ENCODE results near the gene BARHL1.

Gene BARHL1

GRCh38 chr9:132582276-132582785, at the start of gene BARHL1:
TSS of gene BARHL1 (plus strand) at chr9:132582606. CDS start at chr9:132582798, 192 bp downstream.
- DNase-seq (ENCODE audit: low read depth in 2 of 2): no peak

- DNase-seq (ENCODE audit: low read depth in 2 of 2): no peak
Measured at GRCh38 chr9:132534832-132535231, 47.6 kb upstream of the BARHL1 start.

GRCh38 chr9:132536124-132536523, 46.3 kb upstream of the BARHL1 start:
- no peak for DNase-seq (ENCODE audit: low read depth in 2 of 2)

GRCh38 chr9:132537352-132537751, 45.1 kb upstream of the BARHL1 start:
- no peak for DNase-seq (ENCODE audit: low read depth in 2 of 2)

- DNase-seq (ENCODE audit: low read depth in 2 of 2): no peak
Measured at GRCh38 chr9:132538071-132538470, 44.3 kb upstream of the BARHL1 start.

- DNase-seq (ENCODE audit: low read depth in 2 of 2): no peak
Measured at GRCh38 chr9:132539096-132539495, 43.3 kb upstream of the BARHL1 start.

GRCh38 chr9:132541051-132541450, 41.4 kb upstream of the BARHL1 start:
- DNase-seq (ENCODE audit: low read depth in 2 of 2): no peak

- DNase-seq (ENCODE audit: low read depth in 2 of 2): no peak
Measured at GRCh38 chr9:132541870-132542830, 40.3 kb upstream of the BARHL1 start.

- DNase-seq (ENCODE audit: low read depth in 2 of 2): no peak
Measured at GRCh38 chr9:132543251-132543650, 39.2 kb upstream of the BARHL1 start.

GRCh38 chr9:132543960-132544359, 38.4 kb upstream of the BARHL1 start:
- no peak for DNase-seq (ENCODE audit: low read depth in 2 of 2)

GRCh38 chr9:132545578-132545977, 36.8 kb upstream of the BARHL1 start:
- DNase-seq (ENCODE audit: low read depth in 2 of 2): no peak

- no peak for DNase-seq (ENCODE audit: low read depth in 2 of 2)
Measured at GRCh38 chr9:132546148-132547051, 36.0 kb upstream of the BARHL1 start.

GRCh38 chr9:132547052-132547431, 35.4 kb upstream of the BARHL1 start:
- no peak for DNase-seq (ENCODE audit: low read depth in 2 of 2)

GRCh38 chr9:132547436-132547835, 35.0 kb upstream of the BARHL1 start:
- DNase-seq (ENCODE audit: low read depth in 2 of 2): no peak

GRCh38 chr9:132547976-132548730, 34.3 kb upstream of the BARHL1 start:
- DNase-seq (ENCODE audit: low read depth in 2 of 2): no peak

GRCh38 chr9:132548751-132549640, 33.4 kb upstream of the BARHL1 start:
- no peak for DNase-seq (ENCODE audit: low read depth in 2 of 2)

- no peak for DNase-seq (ENCODE audit: low read depth in 2 of 2)
Measured at GRCh38 chr9:132551556-132551955, 30.9 kb upstream of the BARHL1 start.

GRCh38 chr9:132552041-132552440, 30.4 kb upstream of the BARHL1 start:
- DNase-seq (ENCODE audit: low read depth in 2 of 2): no peak

- no peak for DNase-seq (ENCODE audit: low read depth in 2 of 2)
Measured at GRCh38 chr9:132554755-132555154, 27.7 kb upstream of the BARHL1 start.

- no peak for DNase-seq (ENCODE audit: low read depth in 2 of 2)
Measured at GRCh38 chr9:132555528-132555927, 26.9 kb upstream of the BARHL1 start.
